HG02763 (cell line): ENCODE data around the gene OXER1.

ENCODE experiments used
- ATAC-seq: cut with Tn5 transposase; IDR thresholded peaks from one replicate; pipeline ENCODE4 v1.9.1; 2021; ENCODE audit warnings: mild to moderate bottlenecking, moderate library complexity; ENCODE audit not compliant: unreplicated experiment

OXER1 gene

DNA sequence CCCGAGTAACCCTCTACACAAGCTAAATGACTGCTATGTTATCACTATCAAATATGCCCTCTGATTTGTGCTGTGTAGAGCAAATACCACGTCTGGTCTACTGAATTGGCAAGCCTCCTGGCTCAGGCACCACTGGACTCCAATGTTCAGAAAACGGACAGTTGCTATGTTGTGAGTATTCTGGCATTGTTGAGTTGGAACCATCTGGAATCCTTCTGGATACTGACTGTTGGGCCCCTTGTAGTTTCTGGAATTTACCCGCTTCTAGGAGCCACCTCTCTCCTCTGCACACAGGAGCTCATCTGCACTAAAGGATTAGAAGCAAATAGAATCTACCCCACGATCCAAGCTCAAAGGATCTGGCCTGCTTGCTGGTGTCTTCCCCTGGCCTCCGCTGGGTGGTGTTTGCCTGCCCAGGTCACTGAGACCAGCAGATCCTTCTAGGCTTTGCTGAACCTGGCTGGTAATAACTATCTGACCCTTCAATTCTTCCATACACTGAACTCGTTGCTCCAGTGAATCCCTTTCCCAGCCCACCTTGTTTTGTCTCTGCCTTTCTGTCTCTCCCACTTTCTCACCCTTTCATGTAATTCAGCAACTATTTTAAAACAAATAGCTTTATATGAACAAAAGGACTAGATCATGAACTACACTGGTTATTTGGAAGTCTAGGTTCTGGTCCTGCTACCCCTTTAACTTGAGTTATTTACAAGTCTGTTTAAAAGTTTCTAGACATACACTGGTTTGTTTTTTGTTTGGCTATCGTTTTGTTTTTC, 30.5 kb upstream of the OXER1 start:
- ATAC-seq: peak; percentile 27

DNA sequence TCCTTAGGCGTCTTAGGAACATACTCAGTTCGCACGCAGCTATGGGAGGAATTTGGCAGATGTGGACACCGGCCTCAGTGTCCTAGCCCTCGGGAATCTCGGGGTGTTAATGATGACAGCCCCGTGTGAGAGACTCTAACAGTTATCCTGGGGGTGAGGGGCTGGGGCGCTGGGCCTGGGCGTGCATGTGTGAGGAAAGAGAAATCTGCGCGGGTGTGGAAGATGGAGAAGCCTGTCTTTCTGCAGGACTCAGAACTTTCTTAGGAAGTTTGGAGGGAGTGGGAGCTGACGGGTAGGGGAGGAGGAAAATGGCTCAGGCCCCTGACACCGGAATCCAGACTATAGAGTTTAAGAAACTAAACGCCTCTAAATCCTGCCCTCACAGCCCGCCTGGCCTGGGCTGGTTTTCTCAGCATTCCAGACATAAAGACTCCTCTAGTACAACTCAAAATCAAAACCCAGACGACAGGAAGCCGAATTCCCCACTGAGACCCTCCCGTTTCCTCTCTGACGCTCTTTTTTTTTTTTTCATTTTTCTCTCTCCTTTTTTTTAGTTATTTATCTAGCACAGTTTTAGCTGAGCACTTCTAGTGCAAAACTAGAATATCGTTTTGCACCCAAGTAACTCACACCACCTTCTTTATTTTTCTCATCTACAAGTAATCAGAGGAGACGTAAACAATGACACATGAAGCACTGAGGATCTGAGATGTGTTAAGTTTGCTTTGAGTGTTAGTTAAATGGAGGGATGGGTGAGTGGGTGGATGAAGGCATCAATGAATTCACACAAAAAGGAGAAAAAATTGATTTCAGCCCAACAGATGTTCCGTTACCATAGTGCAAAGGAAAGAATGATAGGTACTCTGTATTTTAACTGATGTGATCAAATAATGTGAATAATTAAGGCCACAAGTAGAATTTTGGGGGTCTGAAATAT, 29.7 kb upstream of the OXER1 start:
- no peak for ATAC-seq

DNA sequence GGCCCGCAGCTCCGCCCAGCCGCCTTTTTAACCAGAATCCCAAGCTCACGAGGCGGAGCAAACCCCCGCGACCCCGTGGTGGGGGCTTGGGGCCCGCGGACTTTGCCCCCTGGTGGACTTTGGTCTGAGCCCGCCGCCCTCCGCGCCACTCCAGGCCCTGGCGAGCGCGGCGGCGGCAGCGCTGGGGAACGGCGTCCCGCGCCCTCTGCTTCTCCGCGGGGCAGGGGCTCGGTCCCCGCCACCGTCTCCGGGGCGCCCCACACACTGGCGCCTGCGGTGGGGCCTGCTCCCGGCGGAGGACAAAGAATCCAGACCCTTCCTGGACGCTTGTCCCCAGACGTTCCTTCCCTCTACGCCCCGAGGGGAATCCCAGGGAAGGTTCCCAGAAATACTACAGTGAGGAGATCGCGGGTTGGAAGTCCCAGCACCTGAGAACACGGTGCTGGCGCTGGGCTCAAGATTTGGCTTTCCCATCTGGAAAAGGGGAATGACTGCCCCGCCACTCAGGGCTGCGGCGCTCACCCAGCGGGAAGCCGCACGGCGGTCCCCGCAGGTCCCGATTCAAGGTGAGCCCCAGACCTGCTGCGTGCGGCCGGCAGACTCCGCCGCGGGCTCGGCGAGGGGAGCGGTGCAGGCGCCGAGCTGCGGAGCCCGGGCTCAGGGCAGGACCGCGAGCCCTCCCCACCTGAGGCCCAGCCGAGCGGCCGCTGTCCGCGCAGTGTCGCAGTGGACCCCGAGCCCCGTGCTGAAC, 28.8 kb upstream of the OXER1 start, which contains the start of gene HAAO:
Gene HAAO, minus strand, starts transcription at position 1 of the 751 bp plus-strand sequence. CDS start 47 bp downstream, outside the sequence.
- peak; percentile 35 for ATAC-seq

DNA sequence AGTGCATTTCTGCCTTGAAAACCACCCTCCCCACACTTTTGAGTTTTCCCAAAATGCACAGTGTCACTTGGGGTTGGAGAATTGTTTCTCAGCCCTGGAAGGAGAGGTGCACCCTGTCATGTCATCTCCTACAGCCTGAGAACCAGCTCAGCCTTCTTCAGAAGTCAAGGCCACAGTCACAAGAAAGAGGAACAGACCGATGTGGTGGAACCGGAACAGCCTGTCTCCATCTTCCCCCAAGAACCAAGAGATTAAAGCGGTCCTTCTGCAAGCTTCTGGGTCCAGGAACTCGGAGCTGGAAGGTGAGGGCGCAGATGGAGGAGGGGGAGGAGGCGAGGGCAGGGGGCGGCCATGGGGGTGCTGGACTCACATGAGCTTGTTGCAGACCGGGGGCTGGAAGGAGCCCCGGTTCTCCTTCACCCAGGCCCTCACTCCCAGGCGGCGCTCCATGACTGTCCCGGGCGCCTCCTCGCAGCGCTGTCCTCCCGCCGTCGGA, 28.2 kb upstream of the OXER1 start:
- peak; percentile 2 for ATAC-seq

DNA sequence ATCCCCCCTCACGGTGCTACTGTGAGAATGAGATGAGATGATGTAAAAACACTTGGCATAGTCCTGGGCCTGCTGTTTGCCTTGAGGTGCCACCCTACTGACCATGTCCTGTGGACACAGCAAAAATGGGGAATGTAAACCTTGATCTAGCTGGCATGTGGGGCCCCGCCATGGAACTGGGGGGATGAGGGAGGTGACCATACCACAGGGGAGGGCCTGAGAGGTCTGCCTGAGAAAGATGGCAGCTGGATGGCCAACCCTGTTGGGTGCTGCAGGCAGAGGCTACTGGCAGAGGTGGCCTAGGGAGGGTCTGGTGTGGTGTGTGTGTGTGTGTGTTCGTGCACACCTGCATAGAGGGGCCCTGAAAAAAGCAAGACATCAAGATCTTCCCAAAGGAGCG, 27.7 kb upstream of the OXER1 start:
- no peak for ATAC-seq

DNA sequence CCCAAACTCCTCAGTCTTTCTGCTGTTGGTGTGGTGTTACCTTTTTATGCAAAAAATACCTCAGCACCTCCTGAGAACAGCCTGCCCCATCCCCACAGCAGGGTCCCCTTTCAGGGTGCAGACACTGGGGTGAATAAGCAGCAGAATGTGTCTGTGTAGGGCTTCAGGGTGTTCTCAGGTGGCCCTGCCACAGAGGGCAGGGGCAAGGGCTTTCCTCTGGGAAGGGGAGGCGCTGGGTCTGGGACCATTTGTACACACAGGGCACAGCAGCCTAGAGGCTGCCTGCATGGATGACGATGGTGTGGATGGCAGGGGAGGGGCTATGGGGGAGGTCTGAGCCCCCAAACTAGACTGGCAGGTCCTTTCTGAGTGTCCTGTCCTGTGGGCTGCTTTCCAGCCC, 25.8 kb upstream of the OXER1 start:
- ATAC-seq: no peak

DNA sequence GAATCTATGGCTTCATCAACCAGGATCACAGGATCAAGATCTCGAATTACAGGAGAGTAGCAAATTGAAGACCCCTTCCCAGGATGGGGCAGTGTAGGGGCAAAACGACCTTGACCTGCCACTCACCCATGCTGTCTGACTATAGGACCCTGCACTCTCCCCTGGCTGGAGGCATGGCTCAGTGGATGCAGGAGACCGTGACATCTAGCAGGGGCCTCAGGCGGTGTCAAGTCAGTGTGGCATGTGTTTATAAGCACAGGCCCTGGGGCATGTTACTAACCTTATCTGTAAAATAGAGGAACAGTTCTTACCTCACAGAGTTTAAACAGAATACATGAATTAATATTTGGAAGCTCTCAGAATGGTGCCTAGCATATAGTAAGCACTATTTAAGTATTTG, 24.9 kb upstream of the OXER1 start:
- ATAC-seq: no peak

DNA sequence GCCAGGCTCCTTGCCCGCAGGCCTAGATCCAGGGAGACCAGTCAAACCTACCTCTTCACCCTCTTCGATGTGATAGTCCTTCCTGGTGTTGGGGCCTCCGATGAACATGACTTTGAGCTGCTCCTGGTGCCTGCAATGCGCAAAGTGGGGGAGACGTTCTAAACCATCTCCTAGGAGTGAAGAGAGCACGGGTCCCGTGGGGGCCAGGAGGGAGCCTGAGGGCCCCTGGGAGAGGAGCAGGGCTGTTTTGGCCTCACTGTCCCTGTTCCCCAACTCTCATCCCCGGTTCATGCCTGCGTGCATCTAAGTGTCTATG, 24.5 kb upstream of the OXER1 start:
- ATAC-seq: no peak

DNA sequence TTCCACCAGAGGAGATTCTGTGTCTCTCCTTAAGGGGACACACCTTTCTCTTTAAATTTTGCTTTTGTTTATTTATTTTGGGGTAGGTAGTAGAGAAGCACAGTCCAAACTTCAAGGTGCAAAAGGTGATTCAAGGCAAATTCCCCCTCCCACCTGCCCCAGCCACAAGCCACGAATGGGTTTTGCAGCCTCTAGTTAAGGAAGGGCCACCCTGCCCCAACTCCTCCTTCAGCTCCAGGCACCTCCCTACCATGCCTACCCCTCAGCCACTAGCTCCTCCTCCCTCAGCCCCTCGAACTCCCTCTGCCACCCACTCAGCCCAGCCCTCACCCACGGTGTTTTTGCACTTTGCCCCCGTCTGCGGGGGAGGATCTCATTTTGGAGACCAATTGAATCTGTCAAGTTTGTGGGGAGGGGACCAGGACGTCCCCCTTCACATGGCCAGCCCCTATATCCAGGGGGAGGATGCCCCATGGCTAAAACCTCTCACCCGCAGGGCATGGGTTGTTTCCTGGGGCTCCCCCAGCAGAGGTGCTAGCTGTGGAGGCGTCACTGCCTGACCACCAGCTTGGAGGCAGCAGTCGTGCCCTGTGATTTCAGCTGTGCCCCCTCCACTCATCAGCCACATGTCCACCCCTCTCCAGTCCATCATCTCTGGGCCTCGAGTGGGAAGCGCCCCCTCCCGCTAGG, 24.0 kb upstream of the OXER1 start:
- no peak for ATAC-seq

DNA sequence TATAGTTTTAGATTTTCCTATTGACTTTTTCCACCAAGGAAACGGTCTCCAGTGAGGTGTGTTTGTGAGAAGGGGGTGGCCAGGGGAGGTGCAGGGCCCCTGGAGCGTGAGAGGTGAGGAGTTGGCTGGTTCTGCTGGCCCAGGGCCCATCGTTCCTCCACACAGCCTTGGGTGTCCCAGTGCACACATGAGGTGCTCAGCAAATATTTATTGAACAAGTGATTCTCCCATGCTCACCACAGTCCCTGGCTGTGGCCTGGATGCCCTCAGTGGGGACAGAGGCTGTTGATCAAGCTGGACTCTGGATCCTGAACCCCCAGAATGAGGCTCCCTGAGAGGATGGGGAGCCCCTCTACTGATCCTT, 23.5 kb upstream of the OXER1 start:
- no peak for ATAC-seq

DNA sequence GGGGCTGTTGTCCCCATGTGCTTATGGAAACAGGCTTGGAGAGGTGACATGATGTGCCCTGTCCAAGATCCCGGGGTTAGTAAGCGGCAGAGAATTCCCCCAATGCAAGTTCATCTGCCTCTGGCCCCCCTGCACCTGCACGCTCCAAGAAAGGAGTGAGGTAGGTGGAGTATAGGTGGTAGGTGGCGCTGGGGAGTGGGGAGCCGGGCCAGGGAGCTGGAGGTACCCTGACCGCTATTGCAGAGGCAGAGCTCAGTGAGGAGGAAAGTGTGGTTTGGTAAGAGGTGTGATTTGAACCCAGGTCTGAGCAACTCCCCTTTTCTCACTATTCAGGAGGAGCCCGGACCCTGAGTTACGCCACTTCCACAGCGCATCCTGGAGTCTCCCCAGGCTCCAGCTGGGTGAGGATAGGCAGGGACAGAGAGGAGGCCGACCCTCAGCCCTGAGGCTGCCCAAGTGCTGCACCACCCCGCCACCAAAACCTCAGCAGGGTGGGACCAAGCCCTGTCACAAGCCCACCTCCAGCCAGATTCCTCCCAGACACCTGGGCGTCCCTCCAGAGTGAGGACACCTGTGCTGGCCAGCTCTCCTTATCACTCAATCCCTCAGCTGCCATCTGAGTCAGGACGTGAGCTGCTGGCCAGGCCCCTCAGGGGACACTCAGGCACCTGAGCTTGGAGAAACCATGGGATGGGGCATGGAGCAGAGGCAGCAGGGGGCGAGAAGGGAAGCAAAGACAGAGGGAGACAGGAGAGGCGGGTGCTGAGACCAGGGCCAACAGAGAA, 22.8 kb upstream of the OXER1 start:
- ATAC-seq: no peak

DNA sequence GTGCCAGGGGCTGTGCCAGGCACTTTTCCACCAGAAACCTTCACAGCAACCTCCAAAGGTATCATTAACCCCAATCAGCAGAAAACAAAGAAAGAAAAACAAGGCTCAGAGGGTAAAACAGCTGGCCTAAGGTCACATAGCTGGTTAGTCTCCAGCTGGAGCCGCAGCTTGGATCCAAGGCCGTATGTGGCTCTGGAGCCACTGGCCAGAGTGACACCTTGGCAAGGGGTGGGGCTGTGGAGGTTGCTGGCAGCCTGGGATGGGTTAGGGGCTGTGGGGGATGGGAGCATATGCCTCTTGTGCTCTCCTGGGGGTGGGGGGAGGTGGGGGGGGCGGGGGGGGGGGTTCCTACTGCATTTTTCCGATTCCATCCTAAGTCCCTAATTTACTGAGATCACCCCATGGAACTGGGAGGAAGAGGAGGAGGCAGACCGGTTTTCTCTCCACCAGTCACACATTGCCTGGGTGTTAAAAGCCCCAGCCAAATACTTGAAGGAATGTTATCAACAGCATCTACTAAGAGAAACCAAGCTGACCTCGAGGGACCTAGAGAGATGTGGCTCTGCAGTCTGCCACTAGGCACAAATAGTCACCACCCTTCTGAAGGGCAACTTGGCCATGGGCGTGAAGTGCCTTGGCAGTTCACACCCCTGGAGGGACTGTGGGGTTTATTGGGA, 20.4 kb upstream of the OXER1 start:
- ATAC-seq: no peak

DNA sequence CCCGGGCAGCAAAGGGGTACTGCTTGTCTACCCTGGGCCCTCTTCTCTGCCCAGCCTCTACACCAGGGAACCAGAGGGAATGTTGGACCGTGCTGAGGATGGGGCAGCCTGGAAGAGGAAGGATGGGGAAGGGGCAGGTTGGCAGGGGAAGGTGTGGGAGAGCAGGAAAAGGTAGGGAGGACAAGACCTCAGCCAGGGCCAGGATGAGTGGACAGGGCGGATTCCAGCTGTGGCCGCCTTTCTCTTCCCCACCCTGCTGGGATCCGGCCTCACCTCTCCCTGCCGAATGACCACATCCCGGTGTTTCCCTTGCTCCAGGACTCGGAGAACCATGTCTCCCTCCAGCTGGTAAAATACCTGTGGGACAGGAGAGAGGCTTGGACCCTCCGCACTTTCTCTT, 19.6 kb upstream of the OXER1 start:
- no peak for ATAC-seq

DNA sequence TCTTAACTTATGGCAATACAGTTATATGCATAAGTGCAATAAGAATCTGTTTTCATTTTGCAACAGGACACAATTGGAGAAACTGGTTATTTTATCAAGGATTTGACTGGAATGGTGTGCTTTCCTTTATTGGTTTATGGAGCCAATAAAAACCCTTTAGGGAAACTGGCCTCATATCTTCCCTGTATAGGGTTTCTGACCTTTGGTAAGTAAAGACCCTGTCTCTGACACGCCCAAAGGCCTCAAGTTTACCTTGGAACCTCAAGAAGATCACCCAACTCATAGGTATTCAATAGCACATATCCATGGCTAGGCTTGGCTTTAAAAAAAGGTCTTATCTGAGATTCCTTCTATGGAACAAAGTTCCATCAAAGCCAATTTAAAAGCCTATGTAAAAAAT, 17.2 kb upstream of the OXER1 start:
- no peak for ATAC-seq

DNA sequence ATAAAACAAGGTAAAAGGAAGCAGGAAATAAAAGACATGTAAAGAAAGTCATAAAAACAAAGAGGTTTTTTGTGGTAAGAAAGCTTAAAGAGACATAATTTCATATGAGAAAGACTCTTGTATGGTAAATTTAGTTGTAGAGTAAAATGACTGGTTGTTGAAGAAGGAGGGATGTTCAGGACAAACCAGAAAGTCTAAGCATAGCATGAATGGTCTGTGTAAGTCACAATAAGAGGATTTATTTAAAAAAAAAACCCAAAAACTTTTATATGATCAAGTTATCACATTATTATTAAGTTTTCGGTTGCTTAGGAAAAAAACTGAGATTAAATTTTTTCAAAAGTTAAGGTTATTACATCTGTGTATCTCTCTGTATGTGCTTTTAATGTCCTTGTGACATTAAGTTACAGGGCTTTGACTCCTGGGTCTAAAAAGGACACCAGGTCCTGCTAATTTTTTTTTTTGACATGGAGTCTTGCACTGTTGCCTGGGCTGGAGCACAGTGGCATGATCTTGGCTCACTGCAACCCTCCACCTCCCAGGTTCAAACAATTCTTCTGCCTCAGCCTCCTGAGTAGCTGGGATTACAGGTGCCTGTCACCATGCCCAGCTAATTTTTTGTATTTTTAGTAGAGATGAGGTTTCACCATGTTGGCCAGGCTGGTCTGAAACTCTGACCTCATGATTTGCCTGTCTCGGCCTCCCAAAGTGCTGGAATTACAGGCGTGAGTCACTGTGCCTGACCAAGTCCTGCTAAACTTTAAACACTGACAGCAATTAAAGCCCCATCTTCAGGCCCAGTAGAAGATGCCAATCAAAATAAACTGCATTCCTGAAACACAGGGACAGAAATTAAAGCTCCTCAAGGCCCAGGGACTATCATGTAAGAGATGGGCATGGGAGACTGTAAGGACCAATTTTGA, 14.2 kb upstream of the OXER1 start:
- no peak for ATAC-seq

DNA sequence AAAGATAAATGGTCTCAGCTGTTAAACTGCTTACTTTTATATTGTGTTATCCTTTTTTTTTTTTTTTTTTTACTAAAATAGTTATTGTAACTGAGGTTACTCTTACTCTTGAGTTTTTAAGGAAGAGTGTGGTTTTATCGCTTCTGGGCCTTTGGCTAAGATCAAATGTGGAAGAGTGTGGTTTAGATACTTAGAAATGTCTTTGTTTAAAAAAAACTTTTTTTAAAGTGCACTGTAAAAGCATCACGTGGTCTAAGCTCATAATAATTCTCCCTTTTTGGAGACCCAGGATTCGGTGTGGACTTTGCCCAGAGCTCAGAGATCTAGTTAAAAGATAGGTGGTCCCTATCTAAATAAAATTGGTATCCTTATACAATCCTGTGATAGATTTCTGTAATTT, 11.9 kb upstream of the OXER1 start:
- ATAC-seq: no peak

DNA sequence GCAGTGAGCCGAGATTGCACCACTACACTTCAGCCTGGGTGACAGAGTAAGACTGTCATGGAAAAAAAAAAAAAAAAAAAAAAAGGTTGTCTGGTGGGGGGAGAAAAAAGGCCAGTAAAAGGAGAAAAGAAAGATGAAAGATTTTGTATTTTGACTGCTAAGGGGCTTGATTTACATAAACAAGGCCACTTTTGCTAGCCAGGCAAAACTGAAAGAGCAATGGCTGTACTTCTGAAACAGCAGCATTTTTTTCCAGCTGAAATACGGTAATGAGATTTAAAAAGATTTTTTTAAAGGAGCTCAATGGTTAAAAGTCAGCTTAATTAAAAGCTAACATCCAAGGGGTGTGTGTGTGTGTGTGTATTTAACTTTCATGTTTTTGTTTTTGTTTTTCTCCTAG, 11.3 kb upstream of the OXER1 start:
- no peak for ATAC-seq

DNA sequence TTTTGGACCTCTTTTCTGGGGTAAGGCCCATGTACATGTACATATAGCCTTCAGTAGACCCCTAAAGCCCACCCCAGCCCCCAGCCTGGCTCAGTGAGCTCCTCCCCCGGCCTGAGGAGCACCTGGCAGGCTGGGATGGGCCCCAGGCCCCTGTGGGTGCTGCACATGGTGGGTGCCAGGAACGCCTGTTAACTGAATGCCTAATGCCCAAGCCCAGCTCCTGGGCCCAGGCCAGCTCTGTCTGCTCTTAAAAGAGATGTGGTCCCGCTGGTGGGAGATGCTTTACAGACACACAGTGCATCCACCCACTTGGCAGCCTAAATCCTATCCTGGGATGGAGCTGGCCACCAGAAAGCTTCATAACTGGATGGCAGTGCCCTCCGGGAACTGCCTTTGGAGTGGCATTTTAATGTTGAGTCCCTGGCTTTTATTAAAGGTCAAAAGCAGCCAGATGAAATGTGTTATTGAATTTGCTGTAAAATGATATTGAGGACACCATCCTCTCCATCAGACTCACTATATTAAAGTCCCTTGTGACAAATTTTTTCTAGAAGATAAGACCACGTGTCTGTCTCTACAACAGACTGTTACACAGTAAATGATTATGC, 7.7 kb upstream of the OXER1 start:
- ATAC-seq: no peak
